ENCODE measurements around the gene NPY. TPM values are rescaled to one million over a fixed set of nuclear protein-coding genes. Genes with fewer than 3 reads are reported as not detected.

NPY gene
- total RNA-seq, 1 experiment from 2014 or later: not detected

DNA sequence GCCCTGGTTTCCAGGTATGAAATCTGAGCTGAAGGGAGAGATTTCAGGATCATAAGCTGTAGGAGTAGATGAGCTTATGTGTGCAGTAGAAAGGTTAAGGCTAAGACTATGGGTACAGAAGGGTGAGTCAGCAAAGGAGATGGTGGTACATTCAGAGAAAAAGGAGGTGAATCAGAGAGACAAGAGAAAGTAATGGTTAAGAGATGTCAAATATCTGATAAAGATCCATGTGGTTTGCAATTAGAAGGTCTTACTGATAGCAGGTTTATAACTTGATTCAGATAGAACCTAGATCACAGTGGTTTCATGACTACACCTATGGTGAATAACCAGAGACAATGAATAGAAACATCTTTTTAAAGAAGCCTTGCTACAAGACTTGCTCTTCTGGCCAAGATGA, 4.5 kb upstream of the NPY start:
- H3K27me3 ChIP-seq (ENCODE audit: insufficient read depth, low read length): peaks cover 19% of the 10 kb centered on the region; the same call in 1 of the 2 replicates
- Mint-ChIP-seq H3K27ac (no peak overlapping the region), H3K4me1 (peaks cover 0 to 2% of the 10 kb centered on the region in 2 experiments; a peak in 2 of 4 replicates), H3K36me3 (ENCODE audit: insufficient read depth in 1 of 3, low read depth in 3 of 3) (peaks cover 19 to 31% (median 21%) of the 10 kb centered on the region in 3 experiments; a peak in 6 of 7 replicates), H3K27me3 (ENCODE audit: low read depth) (peaks cover 22% of the 10 kb centered on the region), H3K4me3 (no peak overlapping the region), H3K9me3 (peaks cover 22 to 23% of the 10 kb centered on the region in 2 experiments)
- no peaks in the 10 kb centered on the region for H3K79me1 ChIP-seq (ENCODE audit: insufficient read depth, low read depth, low read length, poor library complexity, severe bottlenecking)
- H2BK15ac ChIP-seq (ENCODE audit: low read depth, low read length): no peak overlapping the region
- H3K4ac ChIP-seq (ENCODE audit: low read depth, low read length): no peak overlapping the region
- no peaks in the 10 kb centered on the region for H3K4me1 ChIP-seq (ENCODE audit: insufficient read depth, low read length)
- no peak overlapping the region for H2AK5ac ChIP-seq (ENCODE audit: insufficient read length, low read length)
- H4K20me1 ChIP-seq (ENCODE audit: control insufficient read depth, insufficient read depth, insufficient read length): no peaks in the 10 kb centered on the region
- H3K79me2 ChIP-seq (ENCODE audit: insufficient read depth, low read length): no peaks in the 10 kb centered on the region
- H3K9me3 ChIP-seq (ENCODE audit: control insufficient read depth, low read depth, low read length): peaks cover 8% of the 10 kb centered on the region
- no peak overlapping the region for H2BK5ac ChIP-seq (ENCODE audit: insufficient read length, low read length)
- H3K18ac ChIP-seq (ENCODE audit: insufficient read length, low read depth, low read length): no peak overlapping the region
- H2AFZ ChIP-seq (ENCODE audit: low read length): no peak overlapping the region
- no peak overlapping the region for H3K23ac ChIP-seq (ENCODE audit: insufficient read length, low read depth, low read length)
- no peak overlapping the region for H3T11ph ChIP-seq (ENCODE audit: low read length)
- H3K14ac ChIP-seq (ENCODE audit: insufficient read depth, low read length): no peak overlapping the region
- H4K5ac ChIP-seq (ENCODE audit: insufficient read length, low read depth, low read length): no peak overlapping the region
- no peak overlapping the region for H3K27ac ChIP-seq (ENCODE audit: insufficient read length, low read depth, low read length)
- DNase-seq: no peak
- no peak overlapping the region for H2BK20ac ChIP-seq (ENCODE audit: low read depth, low read length, poor library complexity, severe bottlenecking)
- no peak overlapping the region for H2BK12ac ChIP-seq (ENCODE audit: insufficient read length, low read depth, low read length)
- H3K56ac ChIP-seq (ENCODE audit: insufficient read length, low read depth, low read length): no peak overlapping the region
- no peak overlapping the region for H3K4me2 ChIP-seq (ENCODE audit: insufficient read depth, insufficient read length, low read length)
- TF ChIP-seq, protein P1, sequence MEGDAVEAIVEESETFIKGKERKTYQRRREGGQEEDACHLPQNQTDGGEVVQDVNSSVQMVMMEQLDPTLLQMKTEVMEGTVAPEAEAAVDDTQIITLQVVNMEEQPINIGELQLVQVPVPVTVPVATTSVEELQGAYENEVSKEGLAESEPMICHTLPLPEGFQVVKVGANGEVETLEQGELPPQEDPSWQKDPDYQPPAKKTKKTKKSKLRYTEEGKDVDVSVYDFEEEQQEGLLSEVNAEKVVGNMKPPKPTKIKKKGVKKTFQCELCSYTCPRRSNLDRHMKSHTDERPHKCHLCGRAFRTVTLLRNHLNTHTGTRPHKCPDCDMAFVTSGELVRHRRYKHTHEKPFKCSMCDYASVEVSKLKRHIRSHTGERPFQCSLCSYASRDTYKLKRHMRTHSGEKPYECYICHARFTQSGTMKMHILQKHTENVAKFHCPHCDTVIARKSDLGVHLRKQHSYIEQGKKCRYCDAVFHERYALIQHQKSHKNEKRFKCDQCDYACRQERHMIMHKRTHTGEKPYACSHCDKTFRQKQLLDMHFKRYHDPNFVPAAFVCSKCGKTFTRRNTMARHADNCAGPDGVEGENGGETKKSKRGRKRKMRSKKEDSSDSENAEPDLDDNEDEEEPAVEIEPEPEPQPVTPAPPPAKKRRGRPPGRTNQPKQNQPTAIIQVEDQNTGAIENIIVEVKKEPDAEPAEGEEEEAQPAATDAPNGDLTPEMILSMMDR (conservative IDR thresholded peaks at IDR 0.05): no peak
- no peak overlapping the region for H3K9ac ChIP-seq (ENCODE audit: extremely low read depth, insufficient read length, low read length)
- H4K91ac ChIP-seq (ENCODE audit: insufficient read length, low read depth, low read length): no peak overlapping the region
- no peak overlapping the region for H4K8ac ChIP-seq (replicated peaks; ENCODE audit: insufficient read length, low read depth, low read length)
- H2BK120ac ChIP-seq (ENCODE audit: low read depth, low read length, poor library complexity, severe bottlenecking): no peak overlapping the region
- H3K23me2 ChIP-seq (ENCODE audit: insufficient read length, low read depth, low read length, poor library complexity, severe bottlenecking): peaks cover 10% of the 10 kb centered on the region

Measured in H9 (cell line).